GM23338 (cell line): ENCODE measurements around the gene ACTG2.

ENCODE experiments used
- EZH2 ChIP-seq: fragments of 200-600 bp; sonication (generic); IDR thresholded peaks from one replicate; pipeline ENCODE4 v1.8.0; 2017; ENCODE audit warnings: antibody characterized with exemption, mild to moderate bottlenecking, low read depth; ENCODE audit not compliant: unreplicated experiment
- POLR2AphosphoS5 ChIP-seq: IDR thresholded peaks from 2 replicates; pipeline ENCODE4 v1.6.1; 2016; ENCODE audit warnings: antibody characterized with exemption, low read depth
- TF ChIP-seq, protein P1 (sequence below), 2 experiments: fragments of 200-600 bp in 1 of 2; sonication (generic) in 1 of 2; conservative IDR thresholded peaks; 2 replicates each; pipeline versions ENCODE4 v1.5.1 to v1.6.1; 2016 to 2017; ENCODE audit warnings: antibody characterized with exemption in 2 of 2, low read depth in 2 of 2, mild to moderate bottlenecking in 2 of 2, moderate library complexity in 1 of 2

DNA sequence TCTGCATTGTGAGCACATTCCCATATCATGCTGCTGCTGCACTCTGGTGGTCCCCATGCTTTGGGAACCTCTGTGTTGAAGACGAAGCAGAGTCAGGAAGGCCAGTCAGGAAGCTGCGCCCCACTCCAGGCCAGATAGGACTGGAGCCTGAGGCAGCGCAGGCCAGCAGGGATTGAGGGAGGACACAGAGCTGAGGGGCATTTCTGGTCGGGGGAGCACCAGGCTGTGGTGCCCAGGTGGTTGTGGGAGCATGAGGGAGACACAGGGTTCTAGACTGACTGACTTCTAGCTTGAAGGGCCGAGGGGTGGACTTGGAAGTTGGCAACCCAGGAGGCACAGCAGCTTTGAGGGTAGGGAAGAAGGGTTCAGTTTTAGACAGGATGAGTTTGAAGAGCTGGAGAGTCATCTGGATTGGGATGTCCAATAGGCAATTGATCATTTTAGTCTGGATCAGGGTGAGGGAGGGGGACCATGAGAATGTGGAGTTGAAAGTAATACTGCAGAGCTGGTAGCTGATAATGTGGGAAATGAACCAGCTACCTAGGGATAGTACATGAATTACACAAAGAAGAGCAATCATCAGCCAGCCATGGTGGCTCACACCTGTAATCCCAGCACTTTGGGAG is 1.4 kb upstream of the ACTG2 start:
- TF ChIP-seq EZH2 (no peak), POLR2AphosphoS5 (no peak)
- TF ChIP-seq, protein P1, sequence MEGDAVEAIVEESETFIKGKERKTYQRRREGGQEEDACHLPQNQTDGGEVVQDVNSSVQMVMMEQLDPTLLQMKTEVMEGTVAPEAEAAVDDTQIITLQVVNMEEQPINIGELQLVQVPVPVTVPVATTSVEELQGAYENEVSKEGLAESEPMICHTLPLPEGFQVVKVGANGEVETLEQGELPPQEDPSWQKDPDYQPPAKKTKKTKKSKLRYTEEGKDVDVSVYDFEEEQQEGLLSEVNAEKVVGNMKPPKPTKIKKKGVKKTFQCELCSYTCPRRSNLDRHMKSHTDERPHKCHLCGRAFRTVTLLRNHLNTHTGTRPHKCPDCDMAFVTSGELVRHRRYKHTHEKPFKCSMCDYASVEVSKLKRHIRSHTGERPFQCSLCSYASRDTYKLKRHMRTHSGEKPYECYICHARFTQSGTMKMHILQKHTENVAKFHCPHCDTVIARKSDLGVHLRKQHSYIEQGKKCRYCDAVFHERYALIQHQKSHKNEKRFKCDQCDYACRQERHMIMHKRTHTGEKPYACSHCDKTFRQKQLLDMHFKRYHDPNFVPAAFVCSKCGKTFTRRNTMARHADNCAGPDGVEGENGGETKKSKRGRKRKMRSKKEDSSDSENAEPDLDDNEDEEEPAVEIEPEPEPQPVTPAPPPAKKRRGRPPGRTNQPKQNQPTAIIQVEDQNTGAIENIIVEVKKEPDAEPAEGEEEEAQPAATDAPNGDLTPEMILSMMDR (conservative IDR thresholded peaks at IDR 0.05; ENCODE audit: low read depth in 2 of 2): no peak
